Transverse colon (tissue), 3 donors: ENCODE results near the gene ZFHX3.

Source experiments
- CTCF ChIP-seq, 5 experiments: fragments of 200-600 bp in 3 of 5; fragments of 450-650 bp in 2 of 5; sonication (generic) in 3 of 5; IDR thresholded peaks; 1 replicate in 2 of 5; 2 replicates in 3 of 5; pipeline ENCODE4 v1.5.1; 2016 to 2017; ENCODE audit warnings: antibody characterized with exemption in 5 of 5, inconsistent platforms in 3 of 5, mild to moderate bottlenecking in 2 of 5, moderate library complexity in 1 of 5
- POLR2A ChIP-seq: fragments of 450-650 bp; IDR thresholded peaks from one replicate; pipeline ENCODE4 v1.6.1; 2016; ENCODE audit warnings: antibody characterized with exemption, mild to moderate bottlenecking, moderate library complexity

GRCh38 chr16:72864130-72864833, 183.6 kb downstream of the ZFHX3 start:
- TF ChIP-seq CTCF (IDR thresholded peaks at IDR 0.05) (no peak), POLR2A (no peak)
